Stimulated activated CD4-positive, alpha-beta T cell treated with anti-CD3 and anti-CD28 coated beads, Interleukin-2, amount 100 ng/mL, for 48 hours (primary cell): ENCODE results near the gene RARA.

Experiments
- DNase-seq, 2 donors: peaks; one replicate each; pipeline ENCODE4 v3.0.0-alpha.2; 2020

Gene RARA

GRCh38 chr17:40309031-40309948 lies at the start of gene RARA:
Gene RARA (plus strand): TSS chr17:40309180. CDS start chr17:40331219, 22,039 bp downstream.
- DNase-seq, result no peak

- DNase-seq, result no peak
Observed at GRCh38 chr17:40259505-40259904, 49.5 kb upstream of the RARA start.

- DNase-seq, result no peak
Observed at GRCh38 chr17:40260528-40260927, 48.5 kb upstream of the RARA start.

GRCh38 chr17:40264458-40265185 lies 44.4 kb upstream of the RARA start:
- DNase-seq, result no peak

- no peak for DNase-seq
Observed at GRCh38 chr17:40265337-40265736, 43.6 kb upstream of the RARA start.

- no peak for DNase-seq
Observed at GRCh38 chr17:40266882-40267281, 42.1 kb upstream of the RARA start.

GRCh38 chr17:40268141-40268712 lies 40.8 kb upstream of the RARA start:
- no peak for DNase-seq

GRCh38 chr17:40278414-40278813 lies 30.6 kb upstream of the RARA start:
- no peak for DNase-seq

GRCh38 chr17:40279402-40279801 lies 29.6 kb upstream of the RARA start:
- no peak for DNase-seq

- DNase-seq, result no peak
Observed at GRCh38 chr17:40281663-40282062, 27.3 kb upstream of the RARA start.

GRCh38 chr17:40283662-40284061 lies 25.3 kb upstream of the RARA start:
- DNase-seq, result no peak

GRCh38 chr17:40284085-40284713 lies 24.8 kb upstream of the RARA start:
- no peak for DNase-seq

GRCh38 chr17:40286473-40286872 lies 22.5 kb upstream of the RARA start:
- no peak for DNase-seq

- DNase-seq, result no peak
Observed at GRCh38 chr17:40287159-40287493, 21.9 kb upstream of the RARA start.

GRCh38 chr17:40287494-40288369 lies 21.2 kb upstream of the RARA start, which contains the start of gene CDC6:
Gene CDC6 (plus strand): TSS chr17:40287879. CDS start chr17:40289421, 1,542 bp downstream.
- peak; percentile 97 to 98 for DNase-seq

GRCh38 chr17:40290629-40291280 lies 18.2 kb upstream of the RARA start:
- no peak for DNase-seq

GRCh38 chr17:40291281-40291664 lies 17.7 kb upstream of the RARA start:
- no peak for DNase-seq

- DNase-seq, result no peak
Observed at GRCh38 chr17:40293363-40293762, 15.6 kb upstream of the RARA start.

- no peak for DNase-seq
Observed at GRCh38 chr17:40295488-40296436, 13.2 kb upstream of the RARA start.

GRCh38 chr17:40297511-40297910 lies 11.5 kb upstream of the RARA start:
- no peak for DNase-seq
